Cardiac fibroblast (primary cell): Measurements from ENCODE around the gene PRUNE1.

Experiments
- DNase-seq, 2 donors: peaks; one replicate each; pipeline versions ENCODE4 v3.0.0 to v3.0.0-alpha.2; 2010; ENCODE audit warnings: low read depth in 2 of 2
- H3K4me3 ChIP-seq, 2 donors: replicated peaks in 1 of 2; 1 replicate in 1 of 2; 2 replicates in 1 of 2; pipeline ENCODE4 v1.5.1; 2011; ENCODE audit warnings: low read depth in 2 of 2, low read length in 2 of 2, mild to moderate bottlenecking in 2 of 2, moderate library complexity in 1 of 2
- CTCF ChIP-seq: IDR thresholded peaks from one replicate; pipeline ENCODE4 v1.5.1; 2011; ENCODE audit warnings: low read depth, mild to moderate bottlenecking, low read length, inconsistent platforms

PRUNE1 gene

GRCh38 chr1:150999926-151000325, 8.3 kb upstream of the PRUNE1 start:
- DNase-seq: no peak
- no peak for TF ChIP-seq CTCF
- no peak overlapping the region for H3K4me3 ChIP-seq

- no peak overlapping the region for H3K4me3 ChIP-seq
- no peak for DNase-seq
- TF ChIP-seq CTCF: no peak
Observed at GRCh38 chr1:151000408-151000807, 7.8 kb upstream of the PRUNE1 start.

- no peak for TF ChIP-seq CTCF
- peak in 1 of 2 donors; percentile 41 for DNase-seq
- H3K4me3 ChIP-seq: no peak overlapping the region
Observed at GRCh38 chr1:151001602-151002001, 6.6 kb upstream of the PRUNE1 start.

- TF ChIP-seq CTCF: no peak
- no peak for DNase-seq
- no peak overlapping the region for H3K4me3 ChIP-seq
Observed at GRCh38 chr1:151002051-151002450, 6.2 kb upstream of the PRUNE1 start.

GRCh38 chr1:151002611-151003010, 5.6 kb upstream of the PRUNE1 start:
- no peak for TF ChIP-seq CTCF
- no peak overlapping the region for H3K4me3 ChIP-seq
- DNase-seq: no peak

GRCh38 chr1:151003180-151003579, 5.1 kb upstream of the PRUNE1 start:
- DNase-seq: no peak
- TF ChIP-seq CTCF: no peak
- H3K4me3 ChIP-seq: no peak overlapping the region

- no peak for DNase-seq
- no peak for TF ChIP-seq CTCF
- H3K4me3 ChIP-seq: peak overlapping the region; percentile 61 to 63
Observed at GRCh38 chr1:151005729-151006319, 2.4 kb upstream of the PRUNE1 start.
